Vagina (tissue), 2 donors: ENCODE data around the gene UROC1. TPM values are rescaled to one million over a fixed set of nuclear protein-coding genes. Genes with fewer than 3 reads are reported as not detected.

Source experiments
- DNase-seq, 2 donors: peaks; one replicate each; pipeline ENCODE4 v3.0.0-alpha.2; 2017; ENCODE audit errors: extremely low spot score in 2 of 2
- H3K27ac ChIP-seq: fragments of 200-600 bp; sonication (generic); one replicate; pipeline ENCODE4 v1.5.1; 2019
- H3K27me3 ChIP-seq: fragments of 200-600 bp; sonication (generic); one replicate; pipeline ENCODE4 v1.5.1; 2019
- H3K36me3 ChIP-seq, 2 donors: fragments of 200-600 bp; sonication (generic); one replicate each; pipeline ENCODE4 v1.5.1; 2017 to 2019
- H3K4me1 ChIP-seq: fragments of 200-600 bp; sonication (generic); one replicate; pipeline ENCODE4 v1.5.1; 2019
- H3K4me3 ChIP-seq, 2 donors: fragments of 200-600 bp; sonication (generic); 1 replicate in 1 of 2; 2 replicates in 1 of 2; pipeline ENCODE4 v1.5.1; 2016 to 2019
- H3K9me3 ChIP-seq: fragments of 200-600 bp; sonication (generic); one replicate; pipeline ENCODE4 v1.5.1; 2019
- CTCF ChIP-seq, 3 experiments: fragments of 450-650 bp in 2 of 3; fragments of 200-600 bp in 1 of 3; sonication (generic) in 1 of 3; IDR thresholded peaks; one replicate each; pipeline ENCODE4 v1.5.1; 2017 to 2019; ENCODE audit warnings: antibody characterized with exemption in 3 of 3, mild to moderate bottlenecking in 2 of 3, moderate library complexity in 2 of 3
- POLR2A ChIP-seq, 2 donors: fragments of 450-650 bp; IDR thresholded peaks; one replicate each; pipeline ENCODE4 v1.6.1; 2017; ENCODE audit warnings: antibody characterized with exemption in 2 of 2, mild to moderate bottlenecking in 2 of 2, moderate library complexity in 2 of 2
- POLR2AphosphoS5 ChIP-seq, 2 donors: sonication (generic); formaldehyde crosslinking; IDR thresholded peaks; one replicate each; pipeline ENCODE4 v1.9.0; 2017; ENCODE audit warnings: antibody characterized with exemption in 2 of 2, mild to moderate bottlenecking in 2 of 2, low read depth in 1 of 2; ENCODE audit not compliant: insufficient read depth in 1 of 2
- intact Hi-C: fragments of 100-400 bp; cut with DNase I; formaldehyde crosslinking; loops from one replicate; pipeline ENCODE4 v1.15.1; 2023
- total RNA-seq: library from RNA; depleted of rRNA; stranded (reverse); fragments of >200 nt; gene quantifications from one replicate; pipeline ENCODE4 v1.2.3, GENCODE V29; 2016

UROC1 gene
- total RNA-seq, 1 donor from 2014 or later: not detected

GRCh38 chr3:126550488-126551051 is 33.0 kb upstream of the UROC1 start:
- Histone ChIP-seq H3K27me3 (no peaks in the 10 kb centered on the region), H3K27ac (no peak overlapping the region), H3K9me3 (no peaks in the 10 kb centered on the region), H3K36me3 (no peaks in the 10 kb centered on the region), H3K4me3 (no peak overlapping the region), H3K4me1 (no peaks in the 10 kb centered on the region)
- DNase-seq: peak; percentile 71 to 93
- TF ChIP-seq POLR2A (IDR thresholded peaks at IDR 0.05): no peak
- TF ChIP-seq CTCF (IDR thresholded peaks at IDR 0.05): no peak
- TF ChIP-seq POLR2AphosphoS5 (IDR thresholded peaks at IDR 0.05; ENCODE audit: insufficient read depth in 1 of 2, low read depth in 1 of 2): no peak
- intact Hi-C loops: no loop called here

GRCh38 chr3:126549861-126550487 is 32.4 kb upstream of the UROC1 start:
- intact Hi-C loops: no loop called here

GRCh38 chr3:126548556-126549466 is 31.2 kb upstream of the UROC1 start:
- Histone ChIP-seq H3K27ac (no peak overlapping the region), H3K4me1 (no peaks in the 10 kb centered on the region), H3K4me3 (no peak overlapping the region), H3K9me3 (no peaks in the 10 kb centered on the region), H3K27me3 (no peaks in the 10 kb centered on the region), H3K36me3 (no peaks in the 10 kb centered on the region)
- intact Hi-C loops: no loop called here
- DNase-seq: no peak
- no peak for TF ChIP-seq CTCF (IDR thresholded peaks at IDR 0.05)
- no peak for TF ChIP-seq POLR2A (IDR thresholded peaks at IDR 0.05)

More at GRCh38 chr3:126549861-126550487, 32.4 kb upstream of the UROC1 start:
- H3K4me1 ChIP-seq: no peaks in the 10 kb centered on the region
- H3K27ac ChIP-seq: no peak overlapping the region
- no peaks in the 10 kb centered on the region for H3K9me3 ChIP-seq
- no peaks in the 10 kb centered on the region for H3K36me3 ChIP-seq
- H3K4me3 ChIP-seq: no peak overlapping the region
- DNase-seq: peak in 1 of 2 donors; percentile 71
- H3K27me3 ChIP-seq: no peaks in the 10 kb centered on the region
- TF ChIP-seq CTCF (IDR thresholded peaks at IDR 0.05) (no peak), POLR2A (IDR thresholded peaks at IDR 0.05) (no peak), POLR2AphosphoS5 (IDR thresholded peaks at IDR 0.05; ENCODE audit: insufficient read depth in 1 of 2, low read depth in 1 of 2) (no peak)

- no peak overlapping the region for H3K4me3 ChIP-seq
- no peaks in the 10 kb centered on the region for H3K4me1 ChIP-seq
- no peak overlapping the region for H3K27ac ChIP-seq
- no peak for DNase-seq
- no peaks in the 10 kb centered on the region for H3K27me3 ChIP-seq
- TF ChIP-seq CTCF (IDR thresholded peaks at IDR 0.05): no peak
- intact Hi-C loops: no loop called here
- no peaks in the 10 kb centered on the region for H3K36me3 ChIP-seq
- no peaks in the 10 kb centered on the region for H3K9me3 ChIP-seq
Observed at GRCh38 chr3:126547721-126548120, 30.1 kb upstream of the UROC1 start.
